HEK293T (cell line): ENCODE data around the gene CCDC171.

Experiments
- ELF4 ChIP-seq: fragments of 450-650 bp; IDR thresholded peaks from 2 replicates; pipeline ENCODE4 v1.6.1; 2017; ENCODE audit warnings: antibody characterized with exemption
- FOXA1 ChIP-seq: fragments of 450-650 bp; IDR thresholded peaks from 2 replicates; pipeline ENCODE4 v1.6.1; 2016; ENCODE audit warnings: mild to moderate bottlenecking
- FOXK2 ChIP-seq: fragments of 450-650 bp; IDR thresholded peaks from 2 replicates; pipeline ENCODE4 v1.6.1; 2016; ENCODE audit warnings: mild to moderate bottlenecking
- FOXM1 ChIP-seq: fragments of 450-650 bp; IDR thresholded peaks from 2 replicates; pipeline ENCODE4 v1.6.1; 2017; ENCODE audit warnings: mild to moderate bottlenecking, borderline replicate concordance
- L3MBTL2 ChIP-seq: fragments of 450-650 bp; conservative IDR thresholded peaks from 2 replicates; pipeline ENCODE4 v1.6.1; 2016; ENCODE audit warnings: mild to moderate bottlenecking
- SP1 ChIP-seq: fragments of 450-650 bp; IDR thresholded peaks from 2 replicates; pipeline ENCODE4 v1.6.1; 2017

DNA sequence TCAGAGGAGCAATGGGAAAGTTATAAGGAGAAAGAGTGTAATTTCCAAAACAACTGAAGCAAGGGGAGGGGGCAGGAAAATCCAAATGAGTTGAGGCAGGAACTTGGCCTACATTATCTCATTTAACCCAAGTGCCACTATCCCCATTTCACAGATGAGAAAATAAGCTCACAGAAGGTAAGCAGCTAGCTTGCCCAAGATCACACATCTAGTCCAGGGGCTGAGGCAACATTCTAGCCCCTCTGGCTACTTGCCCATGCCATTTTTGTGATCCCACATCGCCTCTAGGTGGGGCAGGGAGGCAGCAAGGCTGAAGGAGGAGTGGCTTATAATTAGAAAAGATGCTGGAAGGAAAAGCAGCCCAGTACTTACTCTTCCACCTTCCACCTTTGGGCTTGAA is 39.5 kb upstream of the CCDC171 start:
- TF ChIP-seq SP1 (no peak), FOXM1 (no peak), FOXK2 (no peak), ELF4 (no peak), L3MBTL2 (no peak), FOXA1 (no peak)
